ENCODE data around the gene ABCA4.

ABCA4 gene

GRCh38 chr1:94093996-94094395 lies 27.0 kb downstream of the ABCA4 start:
- Histone ChIP-seq H3K4me1 (peaks cover 71% of the 10 kb centered on the region), H3K4me3 (ENCODE audit: low read depth, low read length) (peak overlapping the region; percentile 38), H3K79me2 (no peaks in the 10 kb centered on the region), H3K27me3 (ENCODE audit: control insufficient read depth, insufficient read depth, low read length) (no peaks in the 10 kb centered on the region), H3K36me3 (ENCODE audit: control insufficient read depth, insufficient read depth, low read length) (no peaks in the 10 kb centered on the region), H3K9ac (no peak overlapping the region), H3K9me3 (ENCODE audit: control insufficient read depth, low read length) (no peaks in the 10 kb centered on the region), H3K27ac (peak overlapping the region; percentile 99), H2AFZ (peak overlapping the region; percentile 70), H3K4me2 (ENCODE audit: low read length) (peak overlapping the region; percentile 60)
- TF ChIP-seq, protein P1, sequence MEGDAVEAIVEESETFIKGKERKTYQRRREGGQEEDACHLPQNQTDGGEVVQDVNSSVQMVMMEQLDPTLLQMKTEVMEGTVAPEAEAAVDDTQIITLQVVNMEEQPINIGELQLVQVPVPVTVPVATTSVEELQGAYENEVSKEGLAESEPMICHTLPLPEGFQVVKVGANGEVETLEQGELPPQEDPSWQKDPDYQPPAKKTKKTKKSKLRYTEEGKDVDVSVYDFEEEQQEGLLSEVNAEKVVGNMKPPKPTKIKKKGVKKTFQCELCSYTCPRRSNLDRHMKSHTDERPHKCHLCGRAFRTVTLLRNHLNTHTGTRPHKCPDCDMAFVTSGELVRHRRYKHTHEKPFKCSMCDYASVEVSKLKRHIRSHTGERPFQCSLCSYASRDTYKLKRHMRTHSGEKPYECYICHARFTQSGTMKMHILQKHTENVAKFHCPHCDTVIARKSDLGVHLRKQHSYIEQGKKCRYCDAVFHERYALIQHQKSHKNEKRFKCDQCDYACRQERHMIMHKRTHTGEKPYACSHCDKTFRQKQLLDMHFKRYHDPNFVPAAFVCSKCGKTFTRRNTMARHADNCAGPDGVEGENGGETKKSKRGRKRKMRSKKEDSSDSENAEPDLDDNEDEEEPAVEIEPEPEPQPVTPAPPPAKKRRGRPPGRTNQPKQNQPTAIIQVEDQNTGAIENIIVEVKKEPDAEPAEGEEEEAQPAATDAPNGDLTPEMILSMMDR (IDR thresholded peaks at IDR 0.05), result no peak

GRCh38 chr1:94093396-94093795 lies 27.6 kb downstream of the ABCA4 start:
- Histone ChIP-seq H3K27me3 (ENCODE audit: control insufficient read depth, insufficient read depth, low read length) (no peaks in the 10 kb centered on the region), H3K36me3 (ENCODE audit: control insufficient read depth, insufficient read depth, low read length) (no peaks in the 10 kb centered on the region), H3K79me2 (no peaks in the 10 kb centered on the region), H3K4me1 (peaks cover 65% of the 10 kb centered on the region), H3K9me3 (ENCODE audit: control insufficient read depth, low read length) (no peaks in the 10 kb centered on the region), H3K4me2 (ENCODE audit: low read length) (peak overlapping the region; percentile 18), H3K4me3 (ENCODE audit: low read depth, low read length) (no peak overlapping the region), H3K9ac (no peak overlapping the region), H3K27ac (peak overlapping the region; percentile 99), H2AFZ (peak overlapping the region; percentile 70)
- TF ChIP-seq, protein P1 (IDR thresholded peaks at IDR 0.05), result no peak

DNA sequence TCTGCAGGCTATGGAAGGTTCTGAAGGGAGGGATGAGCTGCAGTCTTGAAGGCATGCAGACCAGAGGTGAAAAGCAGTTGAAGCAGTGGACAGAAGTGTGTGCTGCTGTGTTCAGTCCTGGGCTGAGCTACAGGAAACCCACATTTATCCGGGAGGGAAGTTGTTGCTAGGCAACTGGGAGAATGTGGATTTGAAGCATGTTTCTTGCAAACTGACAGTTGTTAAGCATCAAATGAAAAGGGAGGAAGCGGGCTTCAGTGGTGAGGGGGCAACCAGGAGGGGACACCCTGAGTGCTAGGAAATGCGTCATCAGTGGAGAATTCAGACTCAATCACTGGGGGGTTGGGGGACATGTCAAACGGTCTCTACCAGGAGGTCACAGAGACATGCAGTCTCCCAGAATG lies 28.7 kb downstream of the ABCA4 start:
- Histone ChIP-seq H3K79me2 (no peaks in the 10 kb centered on the region), H3K36me3 (ENCODE audit: control insufficient read depth, insufficient read depth, low read length) (no peaks in the 10 kb centered on the region), H3K4me2 (ENCODE audit: low read length) (no peak overlapping the region), H3K9ac (no peak overlapping the region), H3K27ac (peak overlapping the region; percentile 99), H3K4me1 (peaks cover 59% of the 10 kb centered on the region), H3K27me3 (ENCODE audit: control insufficient read depth, insufficient read depth, low read length) (no peaks in the 10 kb centered on the region), H3K9me3 (ENCODE audit: control insufficient read depth, low read length) (no peaks in the 10 kb centered on the region), H3K4me3 (ENCODE audit: low read depth, low read length) (no peak overlapping the region), H2AFZ (peak overlapping the region; percentile 34)
- TF ChIP-seq, protein P1 (IDR thresholded peaks at IDR 0.05), result no peak

- TF ChIP-seq, protein P1 (IDR thresholded peaks at IDR 0.05), result no peak
- peak overlapping the region; percentile 99 for H3K27ac ChIP-seq
- peak overlapping the region; percentile 14 for H3K4me2 ChIP-seq (ENCODE audit: low read length)
- no peaks in the 10 kb centered on the region for H3K9me3 ChIP-seq (ENCODE audit: control insufficient read depth, low read length)
- H3K79me2 ChIP-seq, result no peaks in the 10 kb centered on the region
- peak overlapping the region; percentile 58 for H2AFZ ChIP-seq
- H3K36me3 ChIP-seq (ENCODE audit: control insufficient read depth, insufficient read depth, low read length), result no peaks in the 10 kb centered on the region
- H3K4me3 ChIP-seq (ENCODE audit: low read depth, low read length), result no peak overlapping the region
- H3K27me3 ChIP-seq (ENCODE audit: control insufficient read depth, insufficient read depth, low read length), result no peaks in the 10 kb centered on the region
- H3K9ac ChIP-seq, result no peak overlapping the region
- H3K4me1 ChIP-seq, result peaks cover 48% of the 10 kb centered on the region
These were observed 30.2 kb downstream of the ABCA4 start for GRCh38 chr1:94090761-94091160.

- H3K4me3 ChIP-seq (ENCODE audit: low read depth, low read length), result no peak overlapping the region
- H3K36me3 ChIP-seq (ENCODE audit: control insufficient read depth, insufficient read depth, low read length), result no peaks in the 10 kb centered on the region
- H3K27me3 ChIP-seq (ENCODE audit: control insufficient read depth, insufficient read depth, low read length), result no peaks in the 10 kb centered on the region
- TF ChIP-seq, protein P1 (IDR thresholded peaks at IDR 0.05), result no peak
- H3K4me1 ChIP-seq, result peaks cover 18% of the 10 kb centered on the region
- H3K9ac ChIP-seq, result no peak overlapping the region
- H3K27ac ChIP-seq, result no peak overlapping the region
- no peak overlapping the region for H2AFZ ChIP-seq
- H3K9me3 ChIP-seq (ENCODE audit: control insufficient read depth, low read length), result no peaks in the 10 kb centered on the region
- no peak overlapping the region for H3K4me2 ChIP-seq (ENCODE audit: low read length)
- H3K79me2 ChIP-seq, result no peaks in the 10 kb centered on the region
These were observed 33.8 kb downstream of the ABCA4 start for GRCh38 chr1:94087193-94087592.
